Heart right ventricle (tissue), 16 donors: ENCODE data around the gene PTPRM. TPM values are rescaled to one million over a fixed set of nuclear protein-coding genes. Genes with fewer than 3 reads are reported as not detected.

Source experiments
- ATAC-seq, 8 donors: fragments of 200-7000 bp; cut with Tn5 transposase; one replicate each; pipeline ENCODE4 v1.9.1; 2020; ENCODE audit warnings: mild to moderate bottlenecking in 8 of 8, moderate library complexity in 8 of 8, moderate number of reproducible peaks in 1 of 8
- DNase-seq, 2 donors: peaks; one replicate each; pipeline ENCODE4 v3.0.0-alpha.2; 2020
- H3K27ac ChIP-seq, 10 donors: fragments of 200-600 bp; sonication (generic) in 2 of 10; one replicate each; pipeline versions ENCODE4 v1.5.0 to v1.8.0; 2020 to 2022; ENCODE audit warnings: mild to moderate bottlenecking in 3 of 10
- H3K27me3 ChIP-seq, 7 donors: fragments of 200-600 bp; one replicate each; pipeline ENCODE4 v1.8.0; 2021 to 2022; ENCODE audit warnings: mild to moderate bottlenecking in 2 of 7
- H3K36me3 ChIP-seq, 9 donors: fragments of 200-600 bp; sonication (generic) in 1 of 9; one replicate each; pipeline versions ENCODE4 v1.5.0 to v1.8.0; 2020 to 2022; ENCODE audit warnings: mild to moderate bottlenecking in 2 of 9
- H3K4me1 ChIP-seq, 9 donors: fragments of 200-600 bp; sonication (generic) in 1 of 9; one replicate each; pipeline versions ENCODE4 v1.5.0 to v1.8.0; 2020 to 2022; ENCODE audit warnings: mild to moderate bottlenecking in 4 of 9
- H3K4me3 ChIP-seq, 10 donors: fragments of 200-600 bp; sonication (generic) in 2 of 10; one replicate each; pipeline versions ENCODE4 v1.5.0 to v1.8.0; 2020 to 2022; ENCODE audit warnings: mild to moderate bottlenecking in 7 of 10, moderate library complexity in 2 of 10
- H3K9me3 ChIP-seq, 11 donors: fragments of 200-600 bp in 10 of 11; sonication (generic) in 2 of 11; one replicate each; pipeline versions ENCODE4 v1.5.0 to v1.8.0; 2013 to 2022; ENCODE audit warnings: mild to moderate bottlenecking in 2 of 11, control low read depth in 1 of 11, moderate library complexity in 1 of 11
- WGBS, 2 donors: extraction: QIAGEN DNeasy Blood & Tissue Kit; methylation state at CpG; one replicate each; pipeline ENCODE4 v1.1.7; 2013; ENCODE audit warnings: inconsistent platforms in 1 of 2; 5-methylcytosine and 5-hydroxymethylcytosine counted together
- intact Hi-C, 10 donors: fragments of 100-400 bp; cut with DNase I; formaldehyde crosslinking; loops; one replicate each; pipeline versions ENCODE4 v1.11.1 to v1.14.2; 2022
- polyA plus RNA-seq, 2 donors: library from polyadenylated mRNA; stranded (reverse); fragments of 200-250 nt; gene quantifications; one replicate each; pipeline ENCODE4 v1.2.3, GENCODE V29; 2013
- total RNA-seq, 10 donors: library from RNA; stranded (reverse); fragmentation: NEBNext Ultra II Directional in 3 of 10; extraction: Animal tissue kit (Norgen Biotek cat#: 25700) in 3 of 10; gene quantifications; one replicate each; pipeline versions ENCODE4 v1.2.1 to v1.2.4, GENCODE V29; 2021 to 2023
- TF ChIP-seq, protein P1 (sequence below), 9 donors: fragments of 200-600 bp; sonication (generic) in 2 of 9; IDR thresholded peaks; one replicate each; pipeline versions ENCODE4 v1.5.0 to v1.8.0; 2021 to 2022; ENCODE audit warnings: antibody characterized with exemption in 9 of 9, mild to moderate bottlenecking in 5 of 9, moderate library complexity in 1 of 9
- donor health status: Arrhythmogenic right ventricular cardiomyopathy.
- donor health status: ischemic (EF 13 %, LVEDD 7.1; RV severe dilation, severe dysfunction).
- donor health status: healthy with polysubstance abuse.
- donor health status: DM: no; HTN: yes; CAD: no.
- donor health status: DM: no; HTN: no; CAD: no.
- donor health status: ischemic (EF 25% LVEDD 6.9; RV normal size, moderate dysfunction).
- donor health status: ischemic (EF 25% LVEDD 5.7; RV mildly dilated, moderate dysfunction).
- donor health status: healthy.
- donor health status: DM: yes; HTN: yes; CAD: no.
- donor health status: Ischemic cardiomyopathy.
- donor health status: ischemic (EF 35%, LVEDD 5.7; RV mildly dilated, moderate dysfunction).
- donor health status: nonischemic (EF 11% LVEDD 7.7; RV severe dilation, severe dysfunction).
- donor health status: DM: yes; HTN: yes; CAD: no.
- donor health status: PGD.
- donor health status: ischemic (EF 29% LVEDD 5.4; RV normal size, mild dysfunction).
- donor health status: nonischemic (EF 23%, LVEDD 6.1; RV moderate dilation, normal function).

PTPRM gene
- total and polyA plus RNA-seq, 12 donors, result 81.7 to 170 (median 132) TPM

GRCh38 chr18:8186413-8186812 is 619.3 kb downstream of the PTPRM start:
- Histone ChIP-seq H3K27ac (no peak overlapping the region), H3K4me3 (no peak overlapping the region), H3K4me1 (peaks cover 0 to 11% (median 0%) of the 10 kb centered on the region in 9 donors), H3K9me3 (no peaks in the 10 kb centered on the region), H3K27me3 (no peaks in the 10 kb centered on the region), H3K36me3 (peaks cover 0 to 22% (median 0%) of the 10 kb centered on the region in 9 donors)
- peak in 5 of 8 donors; percentile 38 to 86 (median 59) for ATAC-seq
- no peak for DNase-seq
- intact Hi-C loops, result loop anchor here in 1 of 10 donors (10.0 kb wide), 1 partner anchor 58 kb away; no protein-coding TSS in a partner anchor
- 72 to 77% methylated on average over 2 of the region's 2 CpGs for WGBS, 2 donors
- TF ChIP-seq, protein P1, sequence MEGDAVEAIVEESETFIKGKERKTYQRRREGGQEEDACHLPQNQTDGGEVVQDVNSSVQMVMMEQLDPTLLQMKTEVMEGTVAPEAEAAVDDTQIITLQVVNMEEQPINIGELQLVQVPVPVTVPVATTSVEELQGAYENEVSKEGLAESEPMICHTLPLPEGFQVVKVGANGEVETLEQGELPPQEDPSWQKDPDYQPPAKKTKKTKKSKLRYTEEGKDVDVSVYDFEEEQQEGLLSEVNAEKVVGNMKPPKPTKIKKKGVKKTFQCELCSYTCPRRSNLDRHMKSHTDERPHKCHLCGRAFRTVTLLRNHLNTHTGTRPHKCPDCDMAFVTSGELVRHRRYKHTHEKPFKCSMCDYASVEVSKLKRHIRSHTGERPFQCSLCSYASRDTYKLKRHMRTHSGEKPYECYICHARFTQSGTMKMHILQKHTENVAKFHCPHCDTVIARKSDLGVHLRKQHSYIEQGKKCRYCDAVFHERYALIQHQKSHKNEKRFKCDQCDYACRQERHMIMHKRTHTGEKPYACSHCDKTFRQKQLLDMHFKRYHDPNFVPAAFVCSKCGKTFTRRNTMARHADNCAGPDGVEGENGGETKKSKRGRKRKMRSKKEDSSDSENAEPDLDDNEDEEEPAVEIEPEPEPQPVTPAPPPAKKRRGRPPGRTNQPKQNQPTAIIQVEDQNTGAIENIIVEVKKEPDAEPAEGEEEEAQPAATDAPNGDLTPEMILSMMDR (IDR thresholded peaks at IDR 0.05), result no peak

- peaks cover 0 to 20% (median 0%) of the 10 kb centered on the region in 9 donors for H3K4me1 ChIP-seq
- ATAC-seq, result no peak
- TF ChIP-seq, protein P1 (IDR thresholded peaks at IDR 0.05), result no peak
- no peaks in the 10 kb centered on the region for H3K27me3 ChIP-seq
- 93 to 95% methylated on average over 7 of the region's 7 CpGs for WGBS, 2 donors
- intact Hi-C loops, result loop anchor here in 1 of 10 donors (10.0 kb wide), 1 partner anchor 57 kb away; no protein-coding TSS in a partner anchor
- H3K4me3 ChIP-seq, result no peak overlapping the region
- no peak overlapping the region for H3K27ac ChIP-seq
- H3K36me3 ChIP-seq, result peaks cover 0 to 17% (median 0%) of the 10 kb centered on the region in 9 donors
- no peaks in the 10 kb centered on the region for H3K9me3 ChIP-seq
- no peak for DNase-seq
Observed at GRCh38 chr18:8188184-8188583, 621.1 kb downstream of the PTPRM start.

DNA sequence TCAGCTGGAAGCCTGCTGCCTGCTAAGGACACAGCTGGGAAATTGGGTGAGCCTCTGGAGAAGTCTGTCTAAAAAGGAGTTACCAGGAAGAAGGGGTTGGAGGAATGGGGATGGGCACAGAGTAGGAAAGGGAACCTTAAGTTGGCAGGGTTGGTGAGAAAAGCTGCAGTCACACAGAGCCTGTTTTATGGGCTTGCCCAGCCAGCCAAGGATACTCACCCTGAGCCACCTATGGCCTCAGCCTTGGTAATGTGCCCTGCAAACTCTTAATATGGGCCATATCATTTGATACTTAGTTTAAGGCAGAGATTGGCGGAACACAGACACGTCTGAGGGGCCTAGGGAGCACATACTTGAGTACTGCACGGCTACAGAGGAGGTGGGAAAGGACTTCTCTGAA is 623.9 kb downstream of the PTPRM start:
- ATAC-seq (peak in 1 of 8 donors; percentile 27), DNase-seq (no peak)
- no peaks in the 10 kb centered on the region for H3K27me3 ChIP-seq
- 83 to 90% methylated on average over 3 of the region's 3 CpGs for WGBS, 2 donors
- no peak overlapping the region for H3K27ac ChIP-seq
- no peaks in the 10 kb centered on the region for H3K9me3 ChIP-seq
- TF ChIP-seq, protein P1 (IDR thresholded peaks at IDR 0.05), result no peak
- peaks cover 0 to 27% (median 0%) of the 10 kb centered on the region in 9 donors for H3K4me1 ChIP-seq
- H3K4me3 ChIP-seq, result no peak overlapping the region
- H3K36me3 ChIP-seq, result peaks cover 0 to 12% (median 0%) of the 10 kb centered on the region in 9 donors
- intact Hi-C loops, result loop anchor here in 1 of 10 donors (5.0 kb wide), 1 partner anchor 1524 kb away; no protein-coding TSS in a partner anchor

GRCh38 chr18:8194431-8194830 is 627.3 kb downstream of the PTPRM start:
- H3K4me3 ChIP-seq, result no peak overlapping the region
- no peaks in the 10 kb centered on the region for H3K9me3 ChIP-seq
- no peaks in the 10 kb centered on the region for H3K27me3 ChIP-seq
- DNase-seq (no peak), ATAC-seq (no peak)
- intact Hi-C loops, result loop anchor here in 1 of 10 donors (5.0 kb wide), 1 partner anchor 1527 kb away; no protein-coding TSS in a partner anchor
- peaks cover 0 to 19% (median 0%) of the 10 kb centered on the region in 9 donors for H3K36me3 ChIP-seq
- peaks cover 0 to 20% (median 0%) of the 10 kb centered on the region in 9 donors for H3K4me1 ChIP-seq
- WGBS, 2 donors, result 93 to 95% methylated on average over 6 of the region's 6 CpGs
- TF ChIP-seq, protein P1 (IDR thresholded peaks at IDR 0.05), result no peak
- H3K27ac ChIP-seq, result no peak overlapping the region
